KBM-7 (cell line): Measurements from ENCODE around the gene CDC45.

ENCODE experiments used
- DNase-seq: peaks from one replicate; pipeline ENCODE4 v3.0.0-alpha.2; 2015
- in situ Hi-C: fragments of 300-500 bp; cut with MboI; formaldehyde crosslinking; loops from 2 replicates; pipeline ENCODE4 v1.14.3; 2020; ENCODE audit warnings: low sequenced_read_pairs, low pct_unique_long_range_greater_than_20kb, mixed read lengths

CDC45 gene

DNA sequence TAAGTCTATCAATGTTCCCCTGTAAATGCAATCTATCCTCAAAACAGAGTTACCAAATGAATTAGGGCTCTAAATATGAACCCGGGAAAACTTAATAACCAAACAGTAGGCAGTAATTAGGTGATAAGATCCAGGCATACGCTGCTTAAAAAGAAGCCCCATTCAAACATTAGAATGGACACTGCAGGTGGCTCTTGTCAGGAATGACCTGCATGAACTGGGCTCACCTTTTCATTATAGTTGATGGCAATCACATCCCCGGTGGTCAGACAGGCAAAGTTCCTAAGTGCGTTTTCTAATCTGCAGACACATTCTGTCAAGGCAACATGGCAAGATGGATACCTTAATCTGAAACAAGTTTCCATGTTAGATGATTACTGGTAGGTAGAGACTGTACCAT lies 14.7 kb upstream of the CDC45 start:
- no peak for DNase-seq
- in situ Hi-C loops, result no loop called here

DNA sequence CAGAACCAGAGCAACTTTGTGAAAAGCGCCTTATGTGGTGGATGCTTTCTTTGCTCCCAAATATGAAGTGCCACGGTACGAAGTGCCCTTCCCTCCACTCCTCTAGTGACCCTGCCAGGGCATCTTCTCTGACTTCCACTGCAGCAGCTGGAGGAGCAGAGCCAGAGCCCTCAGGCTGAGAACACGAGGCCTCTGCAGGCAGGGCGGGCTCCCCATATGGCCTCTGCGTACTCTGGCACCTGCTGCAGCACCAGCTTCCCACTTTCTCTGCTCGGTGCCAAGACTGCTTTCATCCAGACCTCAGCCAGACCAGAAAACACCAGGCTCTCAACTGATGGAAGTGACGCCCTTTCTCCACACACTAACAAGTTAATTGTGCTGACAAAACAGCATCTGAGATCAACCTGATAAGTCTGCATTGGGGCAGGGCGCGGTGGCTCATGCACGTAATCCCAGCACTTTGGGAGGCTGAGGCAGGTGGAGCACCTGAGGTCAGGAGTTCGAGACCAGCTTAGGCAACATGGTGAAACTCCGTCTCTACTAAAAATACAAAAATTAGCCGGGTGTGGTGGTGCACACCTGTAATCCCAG lies 13.5 kb upstream of the CDC45 start:
- no peak for DNase-seq
- in situ Hi-C loops, result no loop called here

DNA sequence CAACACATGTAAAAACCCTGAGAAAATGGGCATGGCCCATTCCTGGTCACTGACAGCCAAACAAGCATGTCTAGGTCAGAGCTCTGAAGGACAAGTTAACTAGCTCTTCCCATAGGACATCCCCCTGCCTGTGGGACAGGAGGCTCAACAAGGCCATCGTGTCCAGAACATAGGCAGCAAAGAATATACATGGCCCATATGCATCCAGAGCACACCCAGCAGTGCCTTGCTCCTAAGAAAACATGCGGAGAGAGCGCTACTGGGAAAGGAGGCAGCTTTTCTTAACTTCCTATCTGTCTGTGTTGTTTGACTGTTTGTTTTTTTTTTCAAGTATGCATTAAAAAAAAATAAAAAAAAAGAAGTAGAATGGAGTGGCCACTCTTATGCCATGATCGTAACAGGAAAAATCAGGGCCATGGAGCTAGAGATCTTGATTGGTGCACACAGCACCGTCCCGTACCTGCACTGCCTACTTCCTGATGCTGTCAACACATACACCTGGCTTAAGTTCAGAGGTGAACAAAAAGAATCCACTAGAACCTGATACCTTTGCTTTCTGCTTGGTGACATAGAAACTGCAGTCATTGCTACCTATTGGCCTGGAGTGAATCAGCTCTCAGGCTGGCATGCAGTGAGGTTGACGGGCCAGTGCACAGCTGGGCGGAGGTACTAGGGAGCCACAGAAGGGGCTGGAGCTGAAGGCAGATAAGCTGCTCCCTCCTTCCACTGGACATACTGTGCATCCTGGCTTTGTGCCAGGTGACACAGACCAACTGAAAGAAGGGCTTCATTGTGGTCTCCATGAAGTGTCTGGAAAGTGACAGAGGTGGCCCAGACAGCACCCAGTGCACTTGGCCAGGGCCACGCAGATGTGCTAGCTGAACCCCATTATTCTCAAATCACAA lies 12.6 kb upstream of the CDC45 start:
- in situ Hi-C loops, result no loop called here
- DNase-seq, result no peak

DNA sequence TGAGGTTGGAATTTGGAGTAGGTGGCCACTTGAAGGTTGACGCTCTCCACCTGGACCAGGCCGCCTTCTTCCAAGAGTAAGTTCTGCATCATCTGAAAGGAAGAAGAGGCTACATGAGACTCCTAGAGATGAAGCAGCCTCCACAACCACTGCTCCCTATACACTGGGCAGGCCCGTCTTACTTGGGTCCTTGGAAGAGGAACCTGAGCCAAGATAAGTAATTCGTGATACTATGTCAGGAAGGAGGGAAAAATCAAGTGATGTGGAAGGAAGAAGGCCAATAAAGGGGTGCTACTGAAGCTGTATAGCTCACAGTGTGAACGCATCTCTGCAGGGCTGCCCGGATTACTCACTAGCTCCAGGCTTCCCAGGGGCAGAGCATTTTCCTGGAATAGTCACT lies 11.8 kb upstream of the CDC45 start:
- DNase-seq, result no peak
- in situ Hi-C loops, result no loop called here

DNA sequence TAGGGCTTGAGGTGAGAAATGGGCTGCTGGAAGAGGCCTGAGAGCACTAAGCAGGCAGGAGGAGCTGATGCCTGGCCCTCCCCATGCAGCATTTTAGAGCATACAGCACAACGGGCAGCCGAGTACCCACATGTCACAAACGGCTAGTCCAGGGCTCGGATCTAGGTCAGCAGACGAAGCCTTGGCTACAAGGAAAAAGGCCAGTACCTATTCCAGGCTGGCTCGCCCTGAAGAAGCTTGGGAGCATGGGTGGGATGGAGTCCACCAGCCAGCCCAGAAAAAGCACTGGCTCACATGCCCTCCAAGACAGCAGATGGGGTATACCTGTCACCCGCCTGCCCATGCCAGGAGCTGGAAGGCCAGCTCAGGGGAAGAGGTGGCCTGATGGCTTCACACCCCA lies 10.3 kb upstream of the CDC45 start:
- in situ Hi-C loops, result no loop called here
- DNase-seq, result no peak

DNA sequence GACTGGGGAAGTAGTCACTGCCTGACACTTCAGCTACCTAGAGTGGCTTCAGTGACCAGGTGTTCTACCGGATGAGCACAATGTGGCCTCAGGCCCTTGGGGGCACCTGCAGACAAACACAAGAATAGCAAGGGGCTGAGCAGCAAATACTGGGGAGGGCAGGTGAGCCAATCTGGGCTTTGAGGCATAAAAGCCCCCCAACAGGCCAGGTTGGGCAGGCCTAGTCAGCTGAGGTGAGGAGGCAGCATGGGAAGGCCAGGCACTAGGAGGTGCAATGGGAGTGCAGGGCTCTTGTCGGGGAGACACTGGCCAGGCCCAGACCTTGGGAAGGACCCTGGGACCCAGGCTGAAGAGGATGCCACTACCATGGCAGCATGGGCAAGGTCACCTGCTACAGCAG lies 9.7 kb upstream of the CDC45 start:
- in situ Hi-C loops, result no loop called here
- no peak for DNase-seq

DNA sequence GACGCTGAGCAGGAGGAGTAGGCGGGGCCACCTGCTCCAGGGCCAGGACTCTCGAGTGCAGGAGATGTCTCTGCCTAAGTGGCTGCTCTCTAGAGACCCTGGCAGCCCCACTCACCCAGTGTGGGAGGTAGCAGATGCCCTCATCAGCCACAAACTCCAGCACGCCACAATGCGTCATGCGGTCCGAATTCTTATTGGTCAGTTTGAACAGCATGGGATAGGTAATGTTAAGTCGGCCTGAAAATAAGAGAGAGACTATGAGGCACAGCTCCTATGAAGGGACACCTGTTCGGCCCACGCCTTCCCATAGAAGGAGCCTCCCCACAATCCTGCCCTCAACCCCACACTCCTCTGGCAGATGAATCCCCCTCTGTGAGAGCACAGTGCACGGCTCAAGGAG lies 8.1 kb upstream of the CDC45 start:
- no peak for DNase-seq
- in situ Hi-C loops, result no loop called here

DNA sequence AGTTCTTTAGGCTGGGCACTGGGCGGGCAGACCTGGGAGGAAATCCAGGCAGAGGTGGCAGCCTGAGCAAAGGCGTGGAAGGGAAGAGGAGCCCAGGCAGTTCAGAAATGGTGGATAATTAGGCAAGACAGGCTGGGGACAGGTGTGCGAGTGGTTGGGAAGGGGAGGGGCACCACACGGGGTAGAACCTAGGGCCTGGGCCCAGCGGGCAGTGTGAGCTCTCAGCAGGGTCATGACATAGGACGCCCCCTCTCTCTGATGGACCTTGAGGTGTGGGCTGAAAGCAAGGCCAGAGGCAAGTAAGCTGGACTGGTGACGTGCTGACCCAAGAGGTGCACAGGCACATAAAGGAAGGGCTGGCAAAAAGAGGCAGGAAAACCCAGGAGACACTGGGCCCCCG lies 7.5 kb upstream of the CDC45 start:
- DNase-seq, result no peak
- in situ Hi-C loops, result no loop called here

DNA sequence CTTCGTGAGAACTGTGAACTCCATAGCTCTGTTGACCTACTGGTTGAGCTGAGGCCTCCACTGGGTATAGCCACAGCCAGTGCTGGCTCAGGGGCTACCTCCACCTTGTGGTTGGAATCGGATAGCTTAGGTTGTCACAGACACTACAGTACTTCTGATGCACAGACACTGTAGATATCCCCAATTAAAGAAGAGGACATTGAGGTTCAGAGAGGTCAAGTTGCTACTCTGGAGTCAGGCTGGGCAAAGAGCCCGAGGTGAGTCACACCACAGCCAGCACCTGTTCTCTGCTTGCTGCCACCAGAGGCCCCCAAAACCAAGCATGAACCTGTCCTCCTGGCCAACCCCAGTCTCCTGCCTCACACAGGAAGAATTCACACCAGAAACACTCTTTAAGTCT lies 6.1 kb upstream of the CDC45 start:
- DNase-seq, result no peak
- in situ Hi-C loops, result no loop called here

DNA sequence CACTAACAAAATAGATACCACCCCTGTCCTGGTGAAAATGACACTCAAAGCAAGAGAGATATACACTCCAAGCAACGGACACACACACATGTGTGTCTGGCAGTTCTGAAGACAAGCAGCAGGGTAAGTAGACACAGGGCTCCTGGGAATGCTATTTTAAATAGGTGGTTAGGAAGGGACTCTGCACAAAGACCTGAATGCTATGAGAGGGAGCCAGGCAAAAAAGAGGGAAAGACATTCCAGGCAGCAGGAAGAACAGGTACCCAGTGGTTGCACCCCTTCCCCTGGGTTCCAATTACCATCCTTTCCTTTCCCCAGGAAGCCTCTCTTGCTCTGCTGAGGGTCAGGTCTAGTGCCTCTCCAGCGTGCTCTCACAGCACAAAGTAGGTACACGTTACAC lies 3.7 kb upstream of the CDC45 start:
- in situ Hi-C loops, result no loop called here
- no peak for DNase-seq

DNA sequence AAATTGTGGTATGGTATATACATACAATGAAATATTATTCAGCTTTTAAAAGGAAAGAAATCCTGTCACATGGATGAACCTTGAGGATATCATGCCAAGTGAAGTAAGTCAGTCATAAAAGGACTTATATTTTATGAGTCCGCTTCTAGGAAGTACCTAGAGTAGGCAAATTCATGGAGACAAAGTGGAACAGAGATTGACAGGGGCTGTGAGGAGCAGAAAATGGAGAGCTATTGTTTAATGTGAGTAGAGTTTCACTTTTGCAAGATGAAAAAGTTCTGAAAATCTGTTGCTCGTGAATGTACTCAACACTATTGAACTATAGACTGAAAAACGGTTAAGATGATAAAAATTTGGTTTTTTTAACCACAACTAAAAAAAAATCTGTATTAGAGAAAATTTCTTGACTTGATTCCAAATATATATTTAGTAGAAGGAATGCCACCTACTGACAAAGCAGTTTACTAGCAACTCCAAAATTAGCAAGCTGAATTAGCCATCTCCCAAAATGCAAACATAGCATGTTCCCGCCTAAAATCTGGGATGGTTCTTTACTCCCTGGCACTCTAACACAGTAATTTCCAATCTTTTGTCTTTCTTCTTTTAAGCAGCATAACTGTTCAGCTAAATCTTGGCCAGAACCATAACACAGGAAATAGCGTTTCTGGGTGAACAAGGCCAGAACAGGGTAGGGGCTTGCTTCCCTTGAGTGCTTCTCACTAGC lies 2.2 kb upstream of the CDC45 start:
- in situ Hi-C loops, result no loop called here
- DNase-seq, result peak; percentile 32

DNA sequence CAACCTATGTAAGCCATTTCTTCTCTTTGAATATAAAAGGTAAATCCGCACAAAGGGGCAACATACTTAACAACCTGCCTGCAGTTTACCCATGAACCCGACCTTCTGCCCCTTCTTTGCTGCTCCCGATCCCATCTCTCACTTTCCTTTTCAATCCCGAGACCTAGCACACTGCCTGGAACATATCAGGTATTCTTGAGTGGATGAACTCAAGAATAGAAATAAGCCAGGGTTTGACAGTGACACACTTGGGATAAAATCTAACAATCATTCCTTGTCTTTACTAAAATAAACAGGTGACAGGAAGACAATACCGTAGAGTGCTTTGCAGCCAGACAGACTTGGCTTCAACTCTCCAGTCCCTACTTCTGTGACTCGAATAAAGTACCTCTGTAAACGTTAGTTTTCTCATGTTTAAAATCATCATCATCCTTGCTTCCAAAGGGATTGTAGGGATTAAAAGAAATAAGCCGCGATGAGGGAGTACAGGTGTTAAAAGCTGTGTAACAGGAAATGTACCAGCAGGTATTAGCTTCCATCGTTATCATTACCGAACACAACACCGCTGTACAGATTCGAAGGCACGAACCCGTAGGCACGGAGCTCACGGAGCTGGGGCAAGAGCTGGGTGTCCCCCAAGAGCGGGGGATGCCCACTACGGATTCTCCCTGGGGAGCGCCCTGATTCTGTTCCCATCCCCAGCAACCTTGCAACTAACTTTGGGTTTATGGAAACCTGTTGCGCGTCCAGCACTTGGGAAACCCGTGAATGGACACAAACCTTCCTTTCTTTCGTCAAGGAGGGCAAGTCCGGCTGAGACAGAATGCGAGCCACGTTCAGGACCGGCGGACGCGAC lies 1.4 kb upstream of the CDC45 start:
- in situ Hi-C loops, result no loop called here
- DNase-seq, result peak; percentile 25

DNA sequence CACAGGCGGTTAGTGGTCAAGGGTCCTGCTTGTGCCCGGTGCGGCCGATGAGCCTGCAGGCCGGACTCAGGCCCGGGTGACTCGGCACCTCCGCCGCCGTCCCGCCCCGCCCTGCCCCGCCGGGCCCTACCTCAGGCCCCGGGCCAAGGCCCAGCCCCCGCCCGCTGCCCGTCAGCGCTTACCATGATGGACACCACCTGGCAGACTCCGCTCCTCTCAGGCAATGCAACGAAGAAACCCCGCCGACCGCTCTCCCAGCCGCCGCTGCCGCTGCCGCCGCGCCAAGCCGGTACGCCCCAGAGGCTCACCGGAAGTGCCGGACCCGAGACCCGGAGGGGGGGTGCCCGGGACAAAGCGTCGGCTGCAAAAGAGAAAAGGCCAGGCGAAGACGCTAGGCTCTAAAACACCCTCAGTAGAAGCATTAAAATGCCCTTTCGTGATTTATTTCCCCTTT lies 792 bp upstream of the CDC45 start, which contains the start of gene UFD1:
Gene UFD1 (minus strand): TSS at position 293 of the 454 bp plus-strand sequence. CDS start 108 bp downstream, at position 185.
- in situ Hi-C loops, result no loop called here
- no peak for DNase-seq

DNA sequence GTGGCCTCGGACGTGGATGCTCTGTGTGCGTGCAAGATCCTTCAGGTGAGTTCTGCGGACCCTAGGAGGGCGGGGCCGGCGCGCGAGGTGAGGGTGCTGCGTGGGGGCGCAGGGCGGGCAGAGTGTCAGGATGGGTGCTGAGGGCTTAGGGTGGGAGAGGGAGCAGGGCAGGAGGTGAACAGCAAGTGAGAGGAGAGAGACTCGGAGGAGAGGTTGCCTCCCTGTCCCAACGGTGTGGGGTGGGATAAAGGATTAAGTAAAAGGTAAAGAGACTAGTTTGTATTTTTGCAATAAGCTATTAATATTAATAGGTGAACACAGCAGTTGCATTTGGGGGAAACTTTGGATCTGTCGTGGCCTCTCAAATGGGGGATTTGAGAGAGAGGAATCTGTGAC lies 451 bp downstream of the CDC45 start:
- in situ Hi-C loops, result no loop called here
- DNase-seq, result no peak

DNA sequence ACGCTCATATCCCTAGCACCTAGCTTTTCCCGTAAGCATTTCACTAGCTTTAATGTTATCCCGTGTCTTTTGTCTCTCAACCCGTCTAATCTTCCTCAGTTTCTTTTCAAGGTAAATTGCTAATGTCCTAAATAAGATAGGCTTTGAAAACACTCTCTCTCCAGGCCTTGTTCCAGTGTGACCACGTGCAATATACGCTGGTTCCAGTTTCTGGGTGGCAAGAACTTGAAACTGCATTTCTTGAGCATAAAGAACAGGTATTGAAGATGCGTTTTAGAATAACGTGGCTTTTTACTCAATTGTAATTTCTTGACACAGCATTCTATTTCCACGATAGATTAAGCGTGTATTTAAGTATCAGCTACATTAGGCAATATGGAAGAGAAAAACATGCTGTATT lies 1.1 kb downstream of the CDC45 start:
- DNase-seq, result peak; percentile 21
- in situ Hi-C loops, result no loop called here

DNA sequence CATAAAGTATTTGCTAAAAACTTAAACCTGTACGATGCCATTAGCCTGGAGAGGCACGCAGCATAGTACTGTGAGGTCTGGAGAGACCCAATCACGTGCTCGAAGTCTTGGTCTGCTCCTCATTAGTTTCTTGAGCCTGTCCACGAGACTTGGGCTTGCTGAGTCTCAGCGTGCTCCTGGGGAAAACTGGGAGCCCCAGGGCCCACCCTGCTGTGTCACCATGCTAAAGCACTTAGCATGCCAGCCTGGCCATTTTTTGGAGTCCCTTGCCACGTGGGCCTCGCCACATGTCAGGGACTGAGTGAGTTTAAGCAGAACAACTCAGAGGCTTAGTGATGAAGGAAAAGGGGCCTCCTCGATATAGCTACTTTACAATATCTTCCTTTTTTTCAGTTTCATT lies 2.6 kb downstream of the CDC45 start:
- no peak for DNase-seq
- in situ Hi-C loops, result no loop called here

DNA sequence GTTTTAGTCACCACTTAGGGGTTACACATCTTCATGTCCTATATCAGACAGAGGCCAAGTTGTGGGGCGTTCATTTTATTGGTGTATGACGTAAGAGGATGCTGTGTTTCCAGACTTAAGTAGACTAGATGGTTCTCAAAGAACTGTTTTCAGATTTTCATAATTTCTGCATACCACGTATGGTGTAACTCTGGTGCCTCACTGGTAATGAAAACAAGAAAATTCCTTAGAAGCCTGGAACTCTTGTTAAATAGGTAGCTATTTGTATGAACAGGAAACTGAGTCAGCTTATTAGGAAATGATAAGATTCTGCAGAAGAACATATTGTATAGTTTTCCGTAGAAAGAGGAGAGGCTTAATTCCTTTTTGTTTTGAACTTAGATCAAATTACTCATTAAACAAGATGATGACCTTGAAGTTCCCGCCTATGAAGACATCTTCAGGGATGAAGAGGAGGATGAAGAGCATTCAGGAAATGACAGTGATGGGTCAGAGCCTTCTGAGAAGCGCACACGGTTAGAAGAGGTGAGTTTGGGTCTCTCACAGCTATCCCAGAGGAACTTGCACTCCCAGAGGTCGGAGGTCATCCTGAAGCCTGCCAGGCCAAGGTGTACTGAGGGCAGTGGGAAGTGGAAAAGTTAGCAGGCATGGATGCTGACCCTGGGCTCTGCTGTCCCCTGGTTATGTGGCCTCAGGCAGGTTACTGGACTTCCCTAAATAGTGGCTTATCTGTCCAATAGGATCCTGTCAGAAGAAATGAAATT lies 3.9 kb downstream of the CDC45 start:
- in situ Hi-C loops, result no loop called here

DNA sequence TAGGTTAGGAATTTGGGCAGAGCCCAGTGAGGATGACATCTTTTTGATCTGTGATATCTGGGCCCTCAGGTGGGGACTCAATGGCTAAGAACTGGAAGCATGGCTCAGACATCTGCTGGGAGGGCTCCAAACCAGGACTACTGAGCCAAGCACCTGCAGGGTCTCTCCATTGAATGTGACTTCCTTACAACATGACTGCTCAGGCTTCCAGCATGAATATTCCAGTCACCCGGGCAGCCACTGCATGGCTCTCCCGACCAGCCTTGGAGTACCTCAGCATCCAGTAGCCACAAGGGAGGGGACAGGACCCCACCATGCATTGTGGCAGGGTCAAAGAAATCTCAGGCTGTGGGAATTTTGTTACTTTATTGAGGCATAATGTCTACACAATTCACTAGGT lies 8.6 kb downstream of the CDC45 start:
- DNase-seq, result no peak
- in situ Hi-C loops, result no loop called here

More for the DNA sequence above, 3.9 kb downstream of the CDC45 start:
- DNase-seq, result no peak
